SK-N-MC (cell line): ENCODE data around the gene FAM89B.

Experiments
- DNase-seq: peaks from one replicate; pipeline ENCODE4 v3.0.0-alpha.2; 2011; ENCODE audit warnings: low read depth, low spot score
- H3K27ac ChIP-seq: fragments of 200-600 bp; sonication (generic); 2 replicates; pipeline ENCODE4 v1.5.1; 2016; ENCODE audit warnings: mixed run types
- H3K36me3 ChIP-seq: fragments of 200-600 bp; sonication (generic); 2 replicates; pipeline ENCODE4 v1.6.1; 2017; ENCODE audit warnings: antibody characterized with exemption, low read length, mixed read lengths; ENCODE audit not compliant: insufficient read depth
- H3K4me3 ChIP-seq: fragments of 200-600 bp; sonication (generic); 2 replicates; pipeline ENCODE4 v1.5.1; 2016
- H3K9ac ChIP-seq: fragments of 200-600 bp; sonication (generic); 2 replicates; pipeline ENCODE4 v1.8.0; 2017; ENCODE audit warnings: mixed run types, mixed read lengths; ENCODE audit not compliant: insufficient read length
- H3K9me3 ChIP-seq: fragments of 200-600 bp; sonication (generic); 2 replicates; pipeline ENCODE4 v1.6.1; 2017; ENCODE audit warnings: low read depth, mild to moderate bottlenecking, antibody characterized with exemption, low read length, moderate library complexity, mixed read lengths
- EZH2 ChIP-seq: fragments of 200-600 bp; sonication (generic); IDR thresholded peaks from one replicate; pipeline ENCODE4 v1.6.1; 2017; ENCODE audit warnings: antibody characterized with exemption
- FOXP2 ChIP-seq: optimal IDR thresholded peaks from 2 replicates; pipeline ENCODE3; 2011; ENCODE audit warnings: mild to moderate bottlenecking, moderate library complexity; ENCODE audit not compliant: insufficient read depth; ENCODE audit errors: extremely low read length, control extremely low read depth
- POLR2AphosphoS5 ChIP-seq: IDR thresholded peaks from 2 replicates; pipeline ENCODE4 v1.6.1; 2012; ENCODE audit warnings: mild to moderate bottlenecking, low read depth, low read length, borderline replicate concordance

FAM89B gene

GRCh38 chr11:65592858-65593517 is 20.6 kb downstream of the FAM89B start:
- Histone ChIP-seq H3K9me3 (no peaks in the 10 kb centered on the region), H3K36me3 (no peaks in the 10 kb centered on the region; the same call in 1 of the 2 replicates), H3K27ac (no peak overlapping the region), H3K4me3 (no peak overlapping the region), H3K9ac (no peak overlapping the region)
- no peak for DNase-seq
- TF ChIP-seq FOXP2 (no peak), POLR2AphosphoS5 (no peak), EZH2 (no peak)

DNA sequence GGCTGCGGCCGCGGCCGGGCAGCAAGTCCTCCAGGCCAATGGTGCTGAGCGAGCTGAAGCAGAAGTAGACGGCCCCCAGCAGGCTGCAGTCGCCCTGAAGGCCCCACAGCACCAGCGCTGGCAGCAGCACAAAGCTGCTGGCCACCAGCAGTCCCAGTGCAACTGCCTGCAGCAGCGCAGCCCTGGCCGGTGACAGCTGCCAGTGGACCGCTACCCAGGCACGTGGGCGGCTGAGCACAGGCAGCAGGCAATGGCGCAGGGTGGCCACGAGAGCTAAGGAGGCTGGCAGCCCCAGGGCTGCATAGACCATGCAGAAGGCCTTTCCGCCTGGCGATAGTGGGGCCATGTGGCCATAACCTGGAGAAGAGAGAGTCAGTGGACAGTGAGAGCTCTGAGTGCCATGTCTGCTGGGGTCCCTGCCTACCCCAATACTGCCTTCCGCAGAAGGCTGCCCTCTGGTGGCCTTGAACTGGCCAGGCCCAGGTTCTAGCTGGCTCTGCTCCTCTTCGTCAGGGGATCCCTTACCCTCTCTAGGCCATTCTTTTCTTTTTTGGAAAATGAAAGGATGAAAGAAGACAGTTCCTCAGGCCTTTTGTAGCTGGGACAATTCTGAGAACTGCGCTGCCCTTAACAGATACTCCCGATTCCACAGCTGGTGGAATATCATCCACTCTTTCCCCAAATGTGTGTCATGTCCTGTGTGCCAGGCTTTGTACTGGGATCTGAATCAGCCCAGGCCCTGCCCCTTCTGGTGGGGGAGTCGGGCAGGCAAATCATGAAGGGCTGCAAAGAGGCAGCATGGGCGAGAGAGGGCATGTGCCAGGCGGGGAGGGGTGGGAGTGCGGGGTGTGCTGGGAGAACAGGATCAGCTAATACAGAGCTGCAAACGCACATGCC is 21.4 kb downstream of the FAM89B start:
- TF ChIP-seq FOXP2 = no peak
- no peak for TF ChIP-seq EZH2
- TF ChIP-seq POLR2AphosphoS5 = no peak
- H3K9ac ChIP-seq = no peak overlapping the region
- no peak overlapping the region for H3K27ac ChIP-seq
- H3K36me3 ChIP-seq = peaks cover 3% of the 10 kb centered on the region; the same call in 1 of the 2 replicates
- no peaks in the 10 kb centered on the region for H3K9me3 ChIP-seq
- DNase-seq = no peak
- no peak overlapping the region for H3K4me3 ChIP-seq

GRCh38 chr11:65595131-65595530 is 22.8 kb downstream of the FAM89B start:
- Histone ChIP-seq H3K36me3 (peaks cover 3% of the 10 kb centered on the region; the same call in 1 of the 2 replicates), H3K27ac (no peak overlapping the region), H3K4me3 (no peak overlapping the region), H3K9me3 (no peaks in the 10 kb centered on the region), H3K9ac (no peak overlapping the region)
- DNase-seq = no peak
- TF ChIP-seq POLR2AphosphoS5 (no peak), EZH2 (no peak), FOXP2 (no peak)

- DNase-seq = no peak
- TF ChIP-seq EZH2 (no peak), POLR2AphosphoS5 (no peak), FOXP2 (no peak)
- Histone ChIP-seq H3K9me3 (no peaks in the 10 kb centered on the region), H3K4me3 (no peak within 1 kb of the TSS), H3K36me3 (peaks cover 3% of the 10 kb centered on the region; the same call in 1 of the 2 replicates), H3K9ac (no peak within 1 kb of the TSS), H3K27ac (no peak within 1 kb of the TSS)
These were observed 23.4 kb downstream of the FAM89B start, which contains the start of gene KCNK7 for GRCh38 chr11:65595543-65596281. Gene KCNK7 (minus strand): TSS chr11:65595800. CDS start chr11:65595772, 28 bp downstream.

GRCh38 chr11:65596520-65596919 is 24.2 kb downstream of the FAM89B start:
- Histone ChIP-seq H3K27ac (no peak overlapping the region), H3K36me3 (peaks cover 3% of the 10 kb centered on the region; the same call in 1 of the 2 replicates)
- TF ChIP-seq EZH2 = no peak

DNA sequence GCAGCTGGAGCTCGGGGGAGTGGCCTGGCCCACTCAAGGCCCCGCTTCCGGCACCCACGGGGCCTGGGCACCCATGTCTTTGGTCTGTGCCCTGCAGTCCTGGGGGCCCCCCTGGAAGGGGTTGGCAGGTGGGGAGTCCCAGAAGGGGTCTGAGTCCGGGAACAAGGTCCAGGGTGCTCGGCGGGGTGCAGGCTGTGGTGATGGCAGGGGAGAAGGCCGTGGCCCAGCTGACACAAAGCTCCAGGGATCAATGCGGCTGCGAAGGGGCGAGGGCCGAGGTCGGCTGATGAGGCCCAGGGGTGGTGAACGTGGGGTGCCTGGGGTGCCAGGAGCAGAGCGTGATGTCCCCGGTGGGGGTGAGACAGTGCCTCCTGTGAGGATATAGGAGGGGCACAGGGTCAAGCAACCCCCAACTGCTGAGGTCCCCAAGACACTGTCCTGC is 25.9 kb downstream of the FAM89B start:
- Histone ChIP-seq H3K36me3 (peaks cover 3% of the 10 kb centered on the region; the same call in 1 of the 2 replicates), H3K4me3 (no peak overlapping the region), H3K9ac (no peak overlapping the region)

More at GRCh38 chr11:65596520-65596919, 24.2 kb downstream of the FAM89B start:
- no peak overlapping the region for H3K4me3 ChIP-seq
- no peak overlapping the region for H3K9ac ChIP-seq
- H3K9me3 ChIP-seq = no peaks in the 10 kb centered on the region
- no peak for DNase-seq

GRCh38 chr11:65599216-65599954 is 27.0 kb downstream of the FAM89B start:
- H3K27ac ChIP-seq = no peak overlapping the region
- no peak for DNase-seq
- H3K36me3 ChIP-seq = peaks cover 3% of the 10 kb centered on the region; the same call in 1 of the 2 replicates
- no peak overlapping the region for H3K4me3 ChIP-seq
- H3K9ac ChIP-seq = no peak overlapping the region
- H3K9me3 ChIP-seq = no peaks in the 10 kb centered on the region
- TF ChIP-seq EZH2 (no peak), POLR2AphosphoS5 (no peak), FOXP2 (no peak)

More for the DNA sequence above, 25.9 kb downstream of the FAM89B start:
- Histone ChIP-seq H3K27ac (no peak overlapping the region), H3K9me3 (no peaks in the 10 kb centered on the region)
- no peak for DNase-seq
- no peak for TF ChIP-seq POLR2AphosphoS5
- no peak for TF ChIP-seq FOXP2
- no peak for TF ChIP-seq EZH2
